Esophagus muscularis mucosa (tissue), 3 donors: ENCODE results near the gene FBXO10.

Source experiments
- CTCF ChIP-seq, 3 experiments: fragments of 200-600 bp in 2 of 3; fragments of 450-650 bp in 1 of 3; sonication (generic) in 2 of 3; IDR thresholded peaks; one replicate each; pipeline ENCODE4 v1.5.1; 2017 to 2019; ENCODE audit warnings: antibody characterized with exemption in 3 of 3, mild to moderate bottlenecking in 2 of 3, moderate library complexity in 1 of 3
- POLR2A ChIP-seq: fragments of 450-650 bp; IDR thresholded peaks from one replicate; pipeline ENCODE4 v1.6.1; 2017; ENCODE audit warnings: antibody characterized with exemption, moderate library complexity, mild to moderate bottlenecking, low read depth

GRCh38 chr9:37464426-37465248, 111.5 kb downstream of the FBXO10 start:
- peak; percentile 9 for TF ChIP-seq POLR2A
- TF ChIP-seq CTCF (IDR thresholded peaks at IDR 0.05), result no peak
